ENCODE measurements around the gene ADRB2. TPM values are rescaled to one million over a fixed set of nuclear protein-coding genes. Genes with fewer than 3 reads are reported as not detected.
"Not testable (repeated sequence)": the region's sequence is repeated elsewhere in the genome, so short reads cannot be mapped to it uniquely, and the experiment has no call there.

Gene ADRB2
- total RNA-seq, 1 donor from 2014 or later: 0.12 TPM

DNA sequence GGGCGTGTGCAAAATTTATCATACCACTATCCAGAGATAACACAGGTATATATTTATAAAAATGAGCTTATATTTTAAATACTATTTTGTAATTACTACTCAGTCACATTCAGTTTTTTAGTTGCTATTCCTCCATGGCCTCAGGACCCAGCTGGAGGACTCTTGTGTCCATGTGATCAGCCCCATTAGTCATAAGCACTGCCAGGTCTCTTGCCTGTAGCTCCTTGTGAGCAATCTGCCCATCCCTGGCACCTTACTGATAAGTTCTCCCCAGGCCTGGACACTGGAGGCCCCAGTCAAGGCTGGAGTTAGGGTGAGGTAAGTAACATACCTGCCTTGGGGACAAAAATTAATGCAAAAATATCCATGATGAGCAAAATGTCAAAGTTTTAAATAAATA is 29.5 kb upstream of the ADRB2 start:
- no peak for DNase-seq (ENCODE audit: low spot score, unreplicated experiment)
- TF ChIP-seq CTCF (IDR thresholded peaks at IDR 0.05; ENCODE audit: unreplicated experiment): no peak

DNA sequence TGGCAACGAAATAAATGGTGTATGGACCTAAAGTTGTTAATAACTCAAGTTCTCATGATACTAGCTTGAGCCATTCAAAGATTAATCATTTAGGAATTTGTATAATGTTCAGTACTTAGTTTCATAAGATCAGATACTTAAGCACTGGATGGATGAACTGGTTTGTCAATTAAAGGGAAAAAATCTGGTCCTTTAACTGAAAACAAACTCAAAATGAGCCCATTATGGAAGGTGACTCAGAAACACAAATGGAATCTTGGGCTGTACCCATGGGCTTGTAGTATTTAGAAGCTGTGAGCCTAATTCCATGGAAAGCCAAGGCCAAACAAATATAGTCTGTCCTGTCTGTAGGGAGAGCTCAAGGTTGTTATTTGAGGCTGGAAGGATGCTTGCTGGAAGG is 27.6 kb upstream of the ADRB2 start:
- DNase-seq (ENCODE audit: low spot score, unreplicated experiment): no peak
- Mint-ChIP-seq H3K27me3 (peaks cover 22% of the 10 kb centered on the region), H3K4me3 (ENCODE audit: low read depth) (no peak overlapping the region), H3K4me1 (ENCODE audit: low read depth) (no peaks in the 10 kb centered on the region), H3K27ac (no peak overlapping the region), H3K36me3 (ENCODE audit: insufficient read depth) (no peaks in the 10 kb centered on the region), H3K9me3 (ENCODE audit: low read depth) (no peaks in the 10 kb centered on the region)
- no peak for TF ChIP-seq CTCF (IDR thresholded peaks at IDR 0.05; ENCODE audit: unreplicated experiment)

More for the DNA sequence above, 29.5 kb upstream of the ADRB2 start:
- peaks cover 22% of the 10 kb centered on the region for H3K27me3 Mint-ChIP-seq
- H3K4me1 Mint-ChIP-seq (ENCODE audit: low read depth): no peaks in the 10 kb centered on the region
- H3K4me3 Mint-ChIP-seq (ENCODE audit: low read depth): no peak overlapping the region
- no peaks in the 10 kb centered on the region for H3K36me3 Mint-ChIP-seq (ENCODE audit: insufficient read depth)
- no peak overlapping the region for H3K27ac Mint-ChIP-seq
- H3K9me3 Mint-ChIP-seq (ENCODE audit: low read depth): no peaks in the 10 kb centered on the region

- Mint-ChIP-seq H3K4me3 (ENCODE audit: low read depth) (no peak overlapping the region), H3K27me3 (peaks cover 15% of the 10 kb centered on the region), H3K4me1 (ENCODE audit: low read depth) (no peaks in the 10 kb centered on the region), H3K9me3 (ENCODE audit: low read depth) (no peaks in the 10 kb centered on the region), H3K27ac (no peak overlapping the region), H3K36me3 (ENCODE audit: insufficient read depth) (no peaks in the 10 kb centered on the region)
- DNase-seq (ENCODE audit: low spot score, unreplicated experiment): no peak
- no peak for TF ChIP-seq CTCF (IDR thresholded peaks at IDR 0.05; ENCODE audit: unreplicated experiment)
Measured at GRCh38 chr5:148799737-148800527, 26.5 kb upstream of the ADRB2 start.

DNA sequence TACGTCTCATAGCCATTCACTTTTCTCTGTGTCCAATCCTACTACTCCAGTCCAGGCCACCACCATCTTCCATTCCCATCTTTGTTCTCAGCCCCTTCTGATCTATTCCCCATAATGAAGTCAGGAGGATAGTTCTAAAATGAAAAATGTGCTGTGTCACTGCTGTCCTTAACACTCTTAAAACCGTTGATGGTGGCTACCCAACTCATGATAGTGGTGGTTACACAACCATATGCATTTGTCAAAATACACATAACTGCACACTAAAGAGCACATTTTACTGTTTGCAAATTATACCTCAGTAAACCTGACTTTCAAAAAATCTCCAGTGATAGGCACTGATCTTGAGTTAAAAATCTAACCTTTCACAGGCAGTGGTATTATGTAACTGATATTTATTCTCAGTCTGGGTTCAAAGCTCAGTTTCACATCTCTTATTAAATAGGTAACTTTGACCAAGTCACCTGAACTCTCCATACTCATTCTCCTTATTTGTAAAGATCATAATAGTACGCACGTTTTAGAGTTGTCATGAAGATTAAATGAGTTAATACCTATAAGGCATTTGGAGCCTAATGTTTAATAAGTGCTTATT is 24.6 kb upstream of the ADRB2 start:
- no peak for TF ChIP-seq CTCF (IDR thresholded peaks at IDR 0.05; ENCODE audit: unreplicated experiment)
- H3K27me3 Mint-ChIP-seq: peaks cover 18% of the 10 kb centered on the region
- no peaks in the 10 kb centered on the region for H3K4me1 Mint-ChIP-seq (ENCODE audit: low read depth)
- no peaks in the 10 kb centered on the region for H3K9me3 Mint-ChIP-seq (ENCODE audit: low read depth)
- no peak for DNase-seq (ENCODE audit: low spot score, unreplicated experiment)
- no peaks in the 10 kb centered on the region for H3K36me3 Mint-ChIP-seq (ENCODE audit: insufficient read depth)
- H3K4me3 Mint-ChIP-seq (ENCODE audit: low read depth): no peak overlapping the region
- no peak overlapping the region for H3K27ac Mint-ChIP-seq

- not testable (repeated sequence) for H3K4me3 Mint-ChIP-seq (ENCODE audit: low read depth); DNase-seq (ENCODE audit: low spot score, unreplicated experiment); H3K27ac Mint-ChIP-seq; H3K4me1 Mint-ChIP-seq (ENCODE audit: low read depth); H3K36me3 Mint-ChIP-seq (ENCODE audit: insufficient read depth); H3K9me3 Mint-ChIP-seq (ENCODE audit: low read depth)
- H3K27me3 Mint-ChIP-seq: peaks cover 16% of the 10 kb centered on the region
Measured at GRCh38 chr5:148803451-148803850, 23.0 kb upstream of the ADRB2 start.

- H3K4me3 Mint-ChIP-seq (ENCODE audit: low read depth): no peak overlapping the region
- no peaks in the 10 kb centered on the region for H3K9me3 Mint-ChIP-seq (ENCODE audit: low read depth)
- H3K4me1 Mint-ChIP-seq (ENCODE audit: low read depth): peaks cover 11% of the 10 kb centered on the region
- peak overlapping the region; percentile 22 for H3K27ac Mint-ChIP-seq
- H3K27me3 Mint-ChIP-seq: peaks cover 13% of the 10 kb centered on the region
- no peaks in the 10 kb centered on the region for H3K36me3 Mint-ChIP-seq (ENCODE audit: insufficient read depth)
- TF ChIP-seq CTCF (IDR thresholded peaks at IDR 0.05; ENCODE audit: unreplicated experiment): no peak
- DNase-seq (ENCODE audit: low spot score, unreplicated experiment): no peak
Measured at GRCh38 chr5:148804393-148804792, 22.0 kb upstream of the ADRB2 start.

All from progenitor cell of endocrine pancreas (in vitro differentiated cells).